ENCODE data around the gene NRL. TPM values are rescaled to one million over a fixed set of nuclear protein-coding genes. Genes with fewer than 3 reads are reported as not detected.

The NRL gene
- total RNA-seq, 1 donor from 2014 or later: 1.9 TPM

- H3K4me1 Mint-ChIP-seq (ENCODE audit: unreplicated experiment): no peaks in the 10 kb centered on the region
- peaks cover 16% of the 10 kb centered on the region for H3K27me3 Mint-ChIP-seq (ENCODE audit: unreplicated experiment)
- no peak overlapping the region for H3K4me3 Mint-ChIP-seq (ENCODE audit: unreplicated experiment)
- H3K9me3 Mint-ChIP-seq (ENCODE audit: unreplicated experiment): no peaks in the 10 kb centered on the region
- H3K27ac Mint-ChIP-seq (ENCODE audit: unreplicated experiment): no peak overlapping the region
- no peak for DNase-seq (ENCODE audit: extremely low spot score, unreplicated experiment)
- no peaks in the 10 kb centered on the region for H3K36me3 Mint-ChIP-seq (ENCODE audit: unreplicated experiment)
- TF ChIP-seq CTCF (IDR thresholded peaks at IDR 0.05): peak; percentile 69
Measured at GRCh38 chr14:24058260-24058950, 56.3 kb downstream of the NRL start.

- no peak for TF ChIP-seq CTCF (IDR thresholded peaks at IDR 0.05)
- Mint-ChIP-seq H3K27ac (ENCODE audit: unreplicated experiment) (no peak overlapping the region), H3K27me3 (ENCODE audit: unreplicated experiment) (peaks cover 19% of the 10 kb centered on the region), H3K4me3 (ENCODE audit: unreplicated experiment) (no peak overlapping the region), H3K4me1 (ENCODE audit: unreplicated experiment) (peaks cover 2% of the 10 kb centered on the region), H3K36me3 (ENCODE audit: unreplicated experiment) (no peaks in the 10 kb centered on the region), H3K9me3 (ENCODE audit: unreplicated experiment) (no peaks in the 10 kb centered on the region)
- no peak for DNase-seq (ENCODE audit: extremely low spot score, unreplicated experiment)
Measured at GRCh38 chr14:24057867-24058259, 56.9 kb downstream of the NRL start.

GRCh38 chr14:24057271-24057670 lies 57.5 kb downstream of the NRL start:
- no peaks in the 10 kb centered on the region for H3K9me3 Mint-ChIP-seq (ENCODE audit: unreplicated experiment)
- TF ChIP-seq CTCF (IDR thresholded peaks at IDR 0.05): no peak
- H3K27me3 Mint-ChIP-seq (ENCODE audit: unreplicated experiment): peaks cover 19% of the 10 kb centered on the region
- no peak overlapping the region for H3K27ac Mint-ChIP-seq (ENCODE audit: unreplicated experiment)
- H3K4me1 Mint-ChIP-seq (ENCODE audit: unreplicated experiment): peaks cover 5% of the 10 kb centered on the region
- H3K4me3 Mint-ChIP-seq (ENCODE audit: unreplicated experiment): no peak overlapping the region
- H3K36me3 Mint-ChIP-seq (ENCODE audit: unreplicated experiment): no peaks in the 10 kb centered on the region
- no peak for DNase-seq (ENCODE audit: extremely low spot score, unreplicated experiment)

- Mint-ChIP-seq H3K36me3 (ENCODE audit: unreplicated experiment) (no peaks in the 10 kb centered on the region), H3K9me3 (ENCODE audit: unreplicated experiment) (no peaks in the 10 kb centered on the region), H3K4me1 (ENCODE audit: unreplicated experiment) (peaks cover 5% of the 10 kb centered on the region), H3K27ac (ENCODE audit: unreplicated experiment) (no peak overlapping the region), H3K4me3 (ENCODE audit: unreplicated experiment) (no peak overlapping the region), H3K27me3 (ENCODE audit: unreplicated experiment) (peaks cover 19% of the 10 kb centered on the region)
- no peak for DNase-seq (ENCODE audit: extremely low spot score, unreplicated experiment)
- no peak for TF ChIP-seq CTCF (IDR thresholded peaks at IDR 0.05)
Measured at GRCh38 chr14:24056800-24057184, 58.0 kb downstream of the NRL start.

GRCh38 chr14:24055971-24056799 lies 58.6 kb downstream of the NRL start:
- Mint-ChIP-seq H3K27me3 (ENCODE audit: unreplicated experiment) (peaks cover 22% of the 10 kb centered on the region), H3K4me3 (ENCODE audit: unreplicated experiment) (no peak overlapping the region), H3K9me3 (ENCODE audit: unreplicated experiment) (no peaks in the 10 kb centered on the region), H3K4me1 (ENCODE audit: unreplicated experiment) (peaks cover 7% of the 10 kb centered on the region), H3K27ac (ENCODE audit: unreplicated experiment) (no peak overlapping the region), H3K36me3 (ENCODE audit: unreplicated experiment) (no peaks in the 10 kb centered on the region)
- no peak for DNase-seq (ENCODE audit: extremely low spot score, unreplicated experiment)
- no peak for TF ChIP-seq CTCF (IDR thresholded peaks at IDR 0.05)

Data from osteocyte (in vitro differentiated cells).